ENCODE measurements around the gene NOL4L.
A peak's percentile ranks its signal among the peaks of the same experiment; 100 is the strongest.

Gene NOL4L

DNA sequence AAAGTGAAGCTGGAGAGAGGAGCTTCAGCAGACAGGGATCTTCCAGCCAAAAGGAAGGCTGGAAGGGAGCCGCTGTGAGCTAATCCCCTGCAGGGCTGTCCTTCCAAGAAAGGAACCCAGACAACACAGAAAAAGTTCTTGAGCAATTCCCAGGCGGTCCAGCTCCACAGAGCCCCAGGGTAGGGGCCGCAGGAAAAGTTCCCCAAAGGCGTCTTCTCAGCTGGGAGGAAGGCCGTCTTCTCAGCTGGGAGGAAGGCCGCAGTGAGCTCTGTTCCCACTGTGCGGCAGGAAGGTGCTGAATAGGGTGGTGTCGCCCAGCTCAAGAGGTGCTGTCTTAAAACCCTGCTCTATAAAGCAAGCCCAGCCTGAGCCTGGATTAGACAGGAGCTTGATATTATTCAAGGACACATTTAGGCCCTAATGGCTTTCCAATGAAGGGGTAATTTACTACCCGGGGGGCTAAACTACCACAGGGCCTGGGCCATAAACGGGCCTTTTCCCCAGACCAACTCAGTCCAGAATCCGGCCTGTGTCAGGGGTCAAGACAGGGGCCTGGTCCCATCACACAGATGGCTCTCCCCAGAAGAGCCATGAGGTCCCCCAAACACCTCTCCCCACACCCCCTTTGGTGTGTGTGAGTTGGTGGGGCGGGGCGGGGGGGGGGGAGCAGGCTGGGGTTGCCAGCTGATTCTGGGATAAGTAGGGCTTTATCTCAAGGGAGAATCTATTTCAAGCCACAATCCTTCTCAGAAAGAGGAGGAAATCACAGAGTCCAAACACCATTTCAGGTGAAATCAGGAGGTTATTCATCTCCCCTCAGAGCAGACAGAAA lies 103.6 kb downstream of the NOL4L start:
- no peak for DNase-seq

- no peak for DNase-seq
Observed at GRCh38 chr20:32480371-32481241, 104.5 kb downstream of the NOL4L start.

GRCh38 chr20:32479697-32480171 lies 105.4 kb downstream of the NOL4L start:
- DNase-seq: no peak

DNA sequence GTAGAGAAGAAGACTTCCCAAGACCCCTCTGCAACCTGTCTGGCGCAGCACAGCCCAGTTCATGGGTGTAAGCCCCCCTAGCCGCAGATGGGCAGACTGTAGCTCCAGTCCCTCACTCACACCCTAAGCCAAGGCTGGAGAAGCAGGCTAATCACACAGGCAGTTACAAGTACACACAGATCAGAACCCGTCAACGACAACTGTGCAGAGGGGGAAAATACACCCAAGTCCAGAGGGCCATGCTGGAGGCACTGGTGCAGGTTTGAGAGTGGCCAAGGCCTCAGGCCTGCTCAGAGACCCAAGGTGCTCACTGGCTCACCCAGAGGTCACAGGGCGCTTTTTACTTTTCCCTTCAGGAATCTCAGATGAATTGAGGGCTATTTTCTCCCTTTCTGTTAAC lies 106.1 kb downstream of the NOL4L start:
- DNase-seq: no peak

DNA sequence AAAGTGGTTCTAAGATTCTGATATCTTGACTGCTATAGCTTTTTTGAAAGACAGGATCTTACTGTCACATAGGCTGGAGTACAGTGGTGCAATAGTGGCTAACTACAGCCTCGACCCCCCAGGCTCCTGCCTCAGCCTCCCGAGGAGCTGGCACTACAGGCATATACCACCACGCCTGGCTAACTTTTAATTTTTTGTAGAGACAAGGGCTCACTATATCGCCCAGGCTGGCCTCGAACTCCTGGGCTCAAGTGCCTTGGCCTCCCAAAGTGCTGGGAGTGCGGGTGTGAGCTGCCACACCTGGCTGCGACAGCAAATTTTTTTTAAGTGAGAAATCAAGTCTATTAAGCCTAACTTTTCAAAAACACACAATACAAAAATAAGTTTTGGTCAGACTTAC lies 106.6 kb downstream of the NOL4L start:
- no peak for DNase-seq

DNA sequence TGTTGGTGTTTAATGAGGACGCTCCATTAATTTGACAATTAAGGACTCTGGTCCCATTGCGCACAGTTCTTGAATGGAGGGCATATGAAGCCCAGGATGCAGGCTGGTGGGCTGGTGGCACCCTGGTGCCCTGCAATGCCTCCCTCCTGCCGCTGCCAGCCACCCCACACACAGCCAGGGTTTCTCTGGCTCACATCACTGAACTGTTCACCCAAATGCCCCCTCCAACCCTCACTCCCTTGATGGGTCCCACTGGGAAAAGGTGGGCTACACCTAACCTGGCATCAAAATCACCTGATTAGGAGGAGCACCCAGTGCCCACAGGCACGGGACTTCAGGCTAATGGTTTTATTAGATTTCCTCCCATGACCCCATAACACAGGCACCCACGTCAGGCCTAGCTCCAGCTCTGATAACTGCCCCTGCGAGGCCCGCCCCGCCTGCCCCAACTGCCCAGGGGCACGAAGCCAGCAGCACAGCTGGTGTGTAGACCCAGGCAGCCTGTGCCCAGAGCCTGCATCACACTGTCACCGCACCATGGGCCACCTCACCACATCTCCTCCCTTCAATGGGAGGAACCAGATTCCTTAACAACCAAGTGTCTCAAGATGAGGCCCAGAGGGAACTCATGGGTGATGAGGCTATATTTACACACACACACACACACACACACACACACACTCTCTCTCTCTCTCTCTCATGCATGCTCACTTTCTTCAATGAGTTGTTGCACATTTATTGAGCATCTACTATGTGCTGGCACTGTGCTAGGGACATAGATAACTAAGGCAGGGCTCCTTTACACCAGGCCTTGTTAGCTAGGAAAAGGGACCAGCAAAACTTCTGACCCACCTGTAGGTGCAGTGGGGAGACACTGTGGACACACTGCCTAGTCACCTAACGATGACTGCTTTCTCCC lies 107.3 kb downstream of the NOL4L start:
- DNase-seq: no peak

GRCh38 chr20:32476684-32477593 lies 108.2 kb downstream of the NOL4L start:
- no peak for DNase-seq

DNA sequence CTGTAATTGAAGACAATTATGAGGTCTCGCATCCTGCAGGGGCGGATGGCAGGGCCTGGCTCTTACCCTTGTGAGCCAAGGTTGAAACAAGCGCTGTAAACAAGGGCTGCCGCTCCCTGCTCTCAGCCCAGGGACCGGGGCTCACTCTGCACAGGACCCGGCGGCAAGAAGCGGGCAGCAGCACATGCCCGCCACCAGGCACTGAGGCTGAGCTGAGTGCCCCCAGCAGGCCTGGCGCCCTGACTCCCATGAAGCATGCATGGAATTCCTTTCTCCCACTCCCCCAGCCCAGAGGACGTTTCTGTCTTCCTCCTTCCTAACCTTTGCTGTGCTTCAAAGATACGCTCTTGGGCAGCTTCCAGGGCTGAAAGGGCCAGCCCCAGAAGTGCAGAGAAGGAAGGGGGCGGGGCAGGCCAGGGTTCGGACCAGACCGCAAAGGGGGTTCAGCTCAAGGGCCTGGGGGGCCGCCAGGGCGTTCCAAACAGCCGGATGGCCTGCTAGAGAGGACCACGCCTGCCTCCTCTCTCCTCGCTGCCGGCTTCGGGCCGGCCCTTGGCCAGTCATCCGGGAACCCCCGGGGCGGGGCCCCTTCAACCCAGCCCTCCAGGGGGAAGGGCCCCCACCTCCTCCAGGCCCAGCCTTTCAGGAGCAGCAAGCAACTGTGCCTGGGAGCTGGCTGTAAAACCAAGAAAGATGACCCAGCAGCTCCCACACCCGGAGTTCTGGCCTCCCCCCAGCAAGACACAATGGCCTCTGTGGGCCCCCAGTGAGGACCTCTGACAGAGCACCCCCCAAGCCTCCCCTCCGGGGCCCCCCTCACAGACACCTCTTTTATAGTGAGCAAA lies 109.9 kb downstream of the NOL4L start:
- DNase-seq: no peak

- no peak for DNase-seq
Observed at GRCh38 chr20:32474717-32474966, 110.5 kb downstream of the NOL4L start.

DNA sequence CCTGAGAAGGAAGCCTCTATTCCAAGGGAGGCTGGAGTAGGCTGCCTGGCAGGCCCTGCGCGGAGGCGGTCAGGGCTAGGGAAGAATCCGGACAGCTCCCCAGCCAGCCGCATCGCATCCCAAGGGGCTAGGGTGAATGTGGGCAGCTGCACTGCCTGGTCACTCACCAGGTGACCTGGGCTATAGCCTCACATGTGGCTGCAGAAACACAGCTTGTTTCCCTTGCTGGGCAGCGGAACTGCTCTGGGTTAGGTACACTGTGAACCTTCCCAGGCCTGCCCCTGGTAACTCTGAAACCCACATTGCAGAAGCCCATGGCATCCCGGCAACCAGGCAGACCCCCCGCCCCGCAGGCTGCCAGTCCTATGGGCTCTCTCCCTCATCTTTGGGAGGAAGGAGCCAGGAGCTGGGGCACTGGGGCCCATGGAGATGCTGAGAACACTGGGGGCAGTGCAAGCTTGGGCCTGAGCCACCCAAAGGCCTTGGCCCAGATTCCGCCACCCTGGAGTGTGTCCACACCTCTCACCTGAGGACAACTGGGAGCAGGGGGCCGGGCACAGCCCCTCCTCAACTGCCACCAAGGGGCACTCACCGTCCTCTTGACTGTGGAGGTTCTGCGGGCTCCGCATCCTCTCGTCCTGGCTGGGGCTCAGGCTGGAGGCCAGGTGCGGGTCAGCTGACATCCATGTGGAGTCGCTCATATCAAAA lies 111.0 kb downstream of the NOL4L start:
- no peak for DNase-seq

GRCh38 chr20:32473231-32474008 lies 111.7 kb downstream of the NOL4L start:
- no peak for DNase-seq

DNA sequence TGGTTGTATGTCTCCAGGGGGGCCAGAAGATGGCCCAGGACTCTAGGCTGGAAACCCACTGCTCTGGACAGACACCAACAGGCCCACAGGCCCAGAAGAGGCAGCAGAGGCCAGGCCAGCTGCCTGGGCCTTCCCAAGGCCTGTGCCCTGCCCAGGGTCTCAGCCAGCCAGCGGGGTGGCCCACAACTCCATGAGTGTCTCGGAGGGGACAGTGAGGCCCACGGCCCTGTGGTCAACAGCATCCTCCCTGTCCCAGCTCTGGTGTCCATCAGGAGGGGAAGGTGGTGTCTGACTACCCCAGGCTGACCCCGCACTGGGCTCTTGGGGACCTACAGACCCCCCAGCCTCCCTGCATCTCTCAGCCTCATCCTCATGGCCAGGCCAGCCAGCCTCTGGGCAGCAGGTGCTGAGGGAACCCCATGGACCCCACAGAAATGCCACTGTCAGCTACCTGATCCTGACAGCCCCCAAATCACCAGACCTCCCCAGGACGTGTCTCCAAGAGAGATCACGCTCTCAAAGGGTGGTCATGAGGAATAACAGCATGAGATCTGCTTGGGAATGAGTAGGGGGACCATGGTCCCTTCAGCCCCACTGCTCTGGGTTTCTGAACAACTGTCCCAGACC lies 112.4 kb downstream of the NOL4L start:
- no peak for DNase-seq

GRCh38 chr20:32470940-32471339 lies 114.2 kb downstream of the NOL4L start:
- DNase-seq: no peak

GRCh38 chr20:32470025-32470861 lies 114.9 kb downstream of the NOL4L start:
- peak; percentile 36 to 59 for DNase-seq

DNA sequence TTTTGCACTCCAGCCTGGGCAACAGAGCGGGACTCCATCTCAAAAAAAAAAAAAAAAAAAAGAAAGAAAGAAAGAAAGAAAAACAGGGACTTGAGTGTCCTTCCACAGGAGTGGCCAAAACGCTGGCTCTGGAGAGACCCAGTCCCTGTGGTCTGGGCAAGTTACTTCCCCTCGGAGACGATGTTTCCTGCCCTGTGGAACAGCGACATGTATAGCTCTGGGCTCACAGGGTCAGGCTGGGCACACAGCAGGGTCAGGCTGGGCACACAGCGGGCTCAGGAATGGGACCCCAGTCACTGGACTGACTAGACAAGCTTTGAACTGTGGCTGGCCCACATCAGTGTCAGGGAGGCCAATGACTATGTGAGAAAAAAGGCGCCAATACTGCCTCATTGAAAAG lies 116.3 kb downstream of the NOL4L start:
- no peak for DNase-seq

- no peak for DNase-seq
Observed at GRCh38 chr20:32468313-32468640, 116.9 kb downstream of the NOL4L start.

DNA sequence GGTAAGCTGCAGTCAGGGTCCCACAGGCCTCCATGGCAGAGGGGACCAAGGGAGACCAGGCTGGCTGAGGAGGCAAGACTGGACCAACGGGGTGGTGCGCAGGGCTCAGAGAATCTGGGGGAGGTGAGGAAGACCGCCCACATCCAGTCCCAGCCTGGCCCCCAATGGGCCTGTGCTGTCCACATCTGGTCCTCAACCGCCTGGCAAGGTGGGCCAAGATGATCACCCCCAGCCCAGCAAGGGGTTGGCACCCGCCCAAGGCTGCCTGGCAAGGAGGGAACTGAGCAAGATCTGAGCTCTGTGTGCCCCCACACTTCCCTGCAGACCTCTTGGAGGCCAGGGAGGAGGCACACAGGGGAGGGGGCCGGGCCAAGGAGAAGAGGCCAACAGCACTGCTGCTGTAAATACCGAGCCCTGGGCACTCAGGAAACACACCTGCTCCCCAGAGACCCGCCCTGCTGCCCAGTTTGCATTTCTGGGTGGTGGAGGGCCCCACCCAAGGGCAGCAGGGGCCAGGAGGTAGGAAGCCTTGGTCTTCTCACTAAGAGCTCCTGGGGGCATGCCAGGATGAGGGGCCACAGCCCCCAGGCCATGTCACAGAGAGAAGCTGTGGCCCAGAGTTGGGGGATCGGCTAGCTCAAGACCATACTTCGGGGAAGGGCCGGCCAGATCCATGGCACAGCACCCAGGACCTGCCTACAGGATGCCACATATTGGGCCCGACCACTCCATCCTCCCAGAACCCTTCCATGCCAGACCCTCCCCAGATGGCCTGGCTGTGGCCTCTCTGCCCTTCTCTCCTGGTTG lies 117.4 kb downstream of the NOL4L start:
- DNase-seq: no peak

Data from AML-193 (cell line).